Endothelial cell of umbilical vein (primary cell): ENCODE measurements around the gene LMF1.

Experiments used
- EZH2 ChIP-seq: IDR thresholded peaks from 2 replicates; pipeline ENCODE4 v1.6.1; 2012; ENCODE audit warnings: borderline replicate concordance, low read depth, mild to moderate bottlenecking, moderate library complexity, low read length, inconsistent platforms; ENCODE audit not compliant: severe bottlenecking
- FOS ChIP-seq: IDR thresholded peaks from 2 replicates; pipeline ENCODE4 v1.6.1; 2011; ENCODE audit warnings: mild to moderate bottlenecking, low read length, moderate library complexity, borderline replicate concordance; ENCODE audit not compliant: insufficient read depth
- JUN ChIP-seq: IDR thresholded peaks from 2 replicates; pipeline ENCODE4 v1.6.1; 2011; ENCODE audit warnings: borderline replicate concordance, low read depth; ENCODE audit not compliant: insufficient read length, insufficient read depth
- MAX ChIP-seq: IDR thresholded peaks from 2 replicates; pipeline ENCODE4 v1.6.1; 2011; ENCODE audit not compliant: insufficient read depth, insufficient read length
- MYC ChIP-seq: IDR thresholded peaks from one replicate; pipeline ENCODE4 v1.6.1; 2011; ENCODE audit warnings: mild to moderate bottlenecking, low read depth, low read length
- POLR2A ChIP-seq: IDR thresholded peaks from 2 replicates; pipeline ENCODE4 v1.6.1; 2012; ENCODE audit warnings: low read depth, mild to moderate bottlenecking, control low read depth, low read length
- POLR2AphosphoS5 ChIP-seq: IDR thresholded peaks from 2 replicates; pipeline ENCODE4 v1.6.1; 2012; ENCODE audit warnings: low read depth, mild to moderate bottlenecking, control low read depth, low read length, moderate library complexity; ENCODE audit not compliant: insufficient read depth
- TF ChIP-seq, protein P1 (sequence below), 2 donors: IDR thresholded peaks; 1 replicate in 1 of 2; 2 replicates in 1 of 2; pipeline ENCODE4 v1.5.1; 2011; ENCODE audit warnings: low read length in 2 of 2, mild to moderate bottlenecking in 2 of 2, moderate library complexity in 2 of 2, control low read depth in 1 of 2, inconsistent platforms in 1 of 2, low read depth in 1 of 2; ENCODE audit not compliant: insufficient read depth in 1 of 2; ENCODE audit errors: extremely low read depth in 1 of 2

DNA sequence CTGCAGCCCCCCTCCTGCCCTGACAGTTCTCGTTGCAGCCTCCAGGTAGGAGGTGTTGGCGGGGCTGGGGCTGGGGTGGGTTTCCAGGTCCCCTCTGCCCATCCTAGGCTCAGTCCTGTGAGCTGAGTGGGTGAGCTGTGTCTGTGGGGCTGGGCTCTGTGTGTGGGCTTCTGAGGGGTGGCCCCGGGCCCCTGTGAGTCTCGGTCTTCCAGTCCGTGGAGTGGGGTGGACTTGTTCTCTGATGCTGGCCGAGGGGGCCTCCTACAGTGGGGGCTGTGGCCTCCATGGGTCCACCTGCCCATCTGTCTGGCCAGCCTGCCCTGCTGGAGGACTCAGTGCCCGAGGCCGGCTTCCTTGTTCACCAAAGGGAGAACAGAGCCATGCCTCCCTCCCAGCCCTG is 43.4 kb upstream of the LMF1 start:
- TF ChIP-seq, protein P1, sequence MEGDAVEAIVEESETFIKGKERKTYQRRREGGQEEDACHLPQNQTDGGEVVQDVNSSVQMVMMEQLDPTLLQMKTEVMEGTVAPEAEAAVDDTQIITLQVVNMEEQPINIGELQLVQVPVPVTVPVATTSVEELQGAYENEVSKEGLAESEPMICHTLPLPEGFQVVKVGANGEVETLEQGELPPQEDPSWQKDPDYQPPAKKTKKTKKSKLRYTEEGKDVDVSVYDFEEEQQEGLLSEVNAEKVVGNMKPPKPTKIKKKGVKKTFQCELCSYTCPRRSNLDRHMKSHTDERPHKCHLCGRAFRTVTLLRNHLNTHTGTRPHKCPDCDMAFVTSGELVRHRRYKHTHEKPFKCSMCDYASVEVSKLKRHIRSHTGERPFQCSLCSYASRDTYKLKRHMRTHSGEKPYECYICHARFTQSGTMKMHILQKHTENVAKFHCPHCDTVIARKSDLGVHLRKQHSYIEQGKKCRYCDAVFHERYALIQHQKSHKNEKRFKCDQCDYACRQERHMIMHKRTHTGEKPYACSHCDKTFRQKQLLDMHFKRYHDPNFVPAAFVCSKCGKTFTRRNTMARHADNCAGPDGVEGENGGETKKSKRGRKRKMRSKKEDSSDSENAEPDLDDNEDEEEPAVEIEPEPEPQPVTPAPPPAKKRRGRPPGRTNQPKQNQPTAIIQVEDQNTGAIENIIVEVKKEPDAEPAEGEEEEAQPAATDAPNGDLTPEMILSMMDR (IDR thresholded peaks at IDR 0.05; ENCODE audit: extremely low read depth in 1 of 2, insufficient read depth in 1 of 2, low read depth in 1 of 2, low read length in 2 of 2) = no peak
- no peak for TF ChIP-seq MAX
- no peak for TF ChIP-seq POLR2A
- no peak for TF ChIP-seq EZH2
- TF ChIP-seq JUN = no peak
- no peak for TF ChIP-seq MYC
- TF ChIP-seq POLR2AphosphoS5 = no peak
- no peak for TF ChIP-seq FOS
